Renal cortex interstitium (tissue), 3 donors: Measurements from ENCODE around the gene ZNF282. TPM values are rescaled to one million over a fixed set of nuclear protein-coding genes. Genes with fewer than 3 reads are reported as not detected.

Experiments used
- polyA plus RNA-seq, 3 donors: library from polyadenylated mRNA; unstranded; fragments of 120-200 nt; gene quantifications; one replicate each; pipeline ENCODE4 v1.2.1, GENCODE V29; 2013; ENCODE audit not compliant: insufficient read length in 3 of 3

ZNF282 gene
- polyA plus RNA-seq, 3 donors = 23.4 to 28.9 (median 27.2) TPM

Other genes starting within 250 kb of the ZNF282 start
- gene PDIA4, start 167.0 kb upstream of the ZNF282 start, polyA plus RNA-seq = 100 to 1,000 TPM; 180 to 196 (median 193) TPM
- 10 to 100 TPM in 1 of 3 donors, 1 to 10 TPM in 2; 8.8 to 11.2 (median 9.9) TPM for gene ZNF786, start 104.8 kb upstream of the ZNF282 start, polyA plus RNA-seq
- 1 to 10 TPM; 6.3 to 7.2 (median 6.5) TPM for gene ZNF425, start 69.2 kb upstream of the ZNF282 start, polyA plus RNA-seq
- gene ZNF398, start 48.1 kb upstream of the ZNF282 start, polyA plus RNA-seq = 10 to 100 TPM; 11.8 to 14.4 (median 14.2) TPM
- gene ZNF212, start 44.1 kb downstream of the ZNF282 start, polyA plus RNA-seq = 10 to 100 TPM; 16.8 to 20.2 (median 18.3) TPM
- 10 to 100 TPM; 13.7 to 20.0 (median 15.7) TPM for gene ZNF783, start 66.7 kb downstream of the ZNF282 start, polyA plus RNA-seq